Stimulated activated CD4-positive, alpha-beta T cell treated with anti-CD3 and anti-CD28 coated beads, Interleukin-4, amount 100 ng/mL, for 48 hours (primary cell): Measurements from ENCODE around the gene RRP9.
"Not testable (repeated sequence)": the region's sequence is repeated elsewhere in the genome, so short reads cannot be mapped to it uniquely, and the experiment has no call there.

Source experiments
- DNase-seq, 2 donors: peaks; one replicate each; pipeline ENCODE4 v3.0.0-alpha.2; 2020; ENCODE audit warnings: low read depth in 2 of 2

Gene RRP9, protein sequence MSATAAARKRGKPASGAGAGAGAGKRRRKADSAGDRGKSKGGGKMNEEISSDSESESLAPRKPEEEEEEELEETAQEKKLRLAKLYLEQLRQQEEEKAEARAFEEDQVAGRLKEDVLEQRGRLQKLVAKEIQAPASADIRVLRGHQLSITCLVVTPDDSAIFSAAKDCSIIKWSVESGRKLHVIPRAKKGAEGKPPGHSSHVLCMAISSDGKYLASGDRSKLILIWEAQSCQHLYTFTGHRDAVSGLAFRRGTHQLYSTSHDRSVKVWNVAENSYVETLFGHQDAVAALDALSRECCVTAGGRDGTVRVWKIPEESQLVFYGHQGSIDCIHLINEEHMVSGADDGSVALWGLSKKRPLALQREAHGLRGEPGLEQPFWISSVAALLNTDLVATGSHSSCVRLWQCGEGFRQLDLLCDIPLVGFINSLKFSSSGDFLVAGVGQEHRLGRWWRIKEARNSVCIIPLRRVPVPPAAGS

DNA sequence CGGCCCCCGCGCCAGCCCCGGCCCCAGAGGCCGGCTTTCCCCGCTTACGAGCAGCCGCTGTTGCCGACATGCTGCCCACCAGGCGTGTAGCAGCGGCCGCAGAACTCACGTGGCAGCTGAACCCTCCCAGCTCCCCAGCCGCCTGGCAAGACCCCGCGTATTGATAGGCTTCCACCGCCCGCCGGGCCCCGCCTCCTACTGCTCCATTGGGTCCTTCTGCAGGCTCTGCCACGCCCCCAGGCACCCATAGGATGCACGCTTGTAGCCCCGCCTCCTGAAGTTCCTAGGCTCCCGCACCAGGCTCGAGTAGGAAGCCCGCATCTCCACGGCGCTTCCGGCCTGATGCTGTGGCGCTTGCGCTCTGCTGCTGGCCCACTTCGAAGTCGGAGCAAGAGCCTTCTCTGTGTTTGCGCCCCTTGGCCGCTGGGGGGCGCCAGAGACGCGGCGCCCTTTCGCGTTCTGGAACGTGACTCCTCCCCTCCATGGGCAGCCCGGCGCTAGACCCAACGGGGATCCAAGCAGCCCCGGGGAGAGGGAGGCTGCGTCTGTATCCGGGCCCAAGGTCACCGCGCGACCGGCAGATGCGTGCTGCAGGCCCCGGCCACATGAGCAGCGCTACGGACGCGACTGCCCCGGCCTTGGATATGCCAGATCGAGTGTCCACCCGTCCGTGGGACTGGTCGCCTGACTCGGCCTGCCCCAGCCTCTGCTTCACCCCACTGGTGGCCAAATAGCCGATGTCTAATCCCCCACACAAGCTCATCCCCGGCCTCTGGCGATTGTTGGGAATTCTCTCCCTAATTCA is at the start of gene RRP9, which contains the start of gene PARP3:
Gene RRP9, minus strand, starts transcription at position 107 of the 805 bp plus-strand sequence. Its CDS starts 37 bp downstream, at position 70.
Gene PARP3, plus strand, starts transcription at position 566 of the 805 bp plus-strand sequence. CDS start 993 bp downstream, outside the sequence.
- DNase-seq = peak; percentile 99 to 100

DNA sequence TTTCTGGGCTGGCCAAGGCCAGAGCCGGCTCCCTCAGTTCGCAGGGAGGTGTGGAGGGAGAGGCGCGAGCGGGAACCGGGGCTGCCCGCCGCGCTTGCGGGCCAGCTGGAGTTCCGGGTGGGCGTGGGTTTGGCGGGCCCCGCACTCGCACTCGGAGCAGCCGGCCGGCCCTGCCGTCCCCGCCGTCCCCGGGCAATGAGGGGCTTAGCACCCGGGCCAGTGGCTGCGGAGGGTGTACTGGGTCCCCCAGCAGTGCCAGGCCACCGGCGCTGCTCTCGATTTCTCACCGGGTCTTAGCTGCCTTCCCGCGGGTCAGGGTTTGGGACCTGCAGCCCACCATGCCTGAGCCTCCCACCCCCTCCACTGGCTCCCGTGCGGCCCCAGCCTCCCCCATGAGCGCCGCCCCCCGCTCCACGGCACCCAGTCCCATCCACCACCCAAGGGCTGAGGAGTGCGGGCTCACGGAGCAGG is 48.8 kb upstream of the RRP9 start:
- DNase-seq = not testable (repeated sequence)

DNA sequence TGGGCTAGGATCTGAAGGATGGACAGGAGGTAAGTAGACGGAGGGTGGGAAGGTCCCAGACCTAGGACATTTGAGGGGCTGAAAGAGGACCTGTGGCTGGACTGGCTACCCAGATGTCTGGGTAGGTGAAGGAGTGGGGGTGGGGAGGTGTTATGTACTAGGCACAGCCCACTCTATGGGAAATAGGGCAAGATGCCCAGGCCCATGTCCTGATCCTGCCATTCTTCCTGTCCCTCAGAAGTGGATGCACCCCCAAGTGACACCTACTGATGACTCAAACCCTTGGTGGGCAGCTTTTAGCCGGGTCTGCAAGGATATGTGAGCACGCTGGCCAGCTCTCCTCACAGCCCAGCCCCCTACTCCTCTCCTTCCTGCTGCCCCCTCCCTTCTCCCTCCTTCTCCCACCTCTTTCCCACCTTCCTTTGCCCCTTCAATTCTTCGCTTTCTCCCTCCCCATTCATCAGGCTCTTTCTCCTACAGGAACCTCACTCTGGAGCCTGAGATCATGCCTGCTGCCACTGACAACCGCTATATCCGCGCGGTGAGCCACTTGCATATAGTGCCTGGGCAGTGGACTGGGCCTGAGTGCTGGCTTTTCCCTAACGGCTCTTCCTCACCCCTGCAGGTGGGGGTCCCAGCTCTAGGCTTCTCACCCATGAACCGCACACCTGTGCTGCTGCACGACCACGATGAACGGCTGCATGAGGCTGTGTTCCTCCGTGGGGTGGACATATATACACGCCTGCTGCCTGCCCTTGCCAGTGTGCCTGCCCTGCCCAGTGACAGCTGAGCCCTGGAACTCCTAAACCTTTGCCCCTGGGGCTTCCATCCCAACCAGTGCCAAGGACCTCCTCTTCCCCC is 46.8 kb upstream of the RRP9 start:
- DNase-seq = no peak

DNA sequence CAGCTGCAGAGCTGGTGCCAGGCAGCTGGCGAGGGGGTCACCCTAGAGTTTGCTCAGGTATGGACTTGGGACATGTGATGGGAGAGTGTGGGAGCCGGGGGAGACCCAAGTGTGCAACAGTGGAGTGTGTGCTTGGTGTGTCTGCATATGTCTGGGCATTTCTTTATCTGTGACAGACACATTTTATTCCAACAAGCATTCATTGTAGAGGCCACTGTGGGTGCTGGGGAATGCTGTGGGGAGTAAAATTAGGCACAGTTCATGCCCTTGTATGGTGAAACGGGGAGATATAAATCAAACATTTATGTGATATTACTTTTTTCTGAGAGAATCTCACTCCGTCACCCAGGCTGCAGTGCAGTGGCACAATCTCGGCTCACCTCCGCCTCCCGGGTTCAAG is 45.9 kb upstream of the RRP9 start:
- DNase-seq = no peak

DNA sequence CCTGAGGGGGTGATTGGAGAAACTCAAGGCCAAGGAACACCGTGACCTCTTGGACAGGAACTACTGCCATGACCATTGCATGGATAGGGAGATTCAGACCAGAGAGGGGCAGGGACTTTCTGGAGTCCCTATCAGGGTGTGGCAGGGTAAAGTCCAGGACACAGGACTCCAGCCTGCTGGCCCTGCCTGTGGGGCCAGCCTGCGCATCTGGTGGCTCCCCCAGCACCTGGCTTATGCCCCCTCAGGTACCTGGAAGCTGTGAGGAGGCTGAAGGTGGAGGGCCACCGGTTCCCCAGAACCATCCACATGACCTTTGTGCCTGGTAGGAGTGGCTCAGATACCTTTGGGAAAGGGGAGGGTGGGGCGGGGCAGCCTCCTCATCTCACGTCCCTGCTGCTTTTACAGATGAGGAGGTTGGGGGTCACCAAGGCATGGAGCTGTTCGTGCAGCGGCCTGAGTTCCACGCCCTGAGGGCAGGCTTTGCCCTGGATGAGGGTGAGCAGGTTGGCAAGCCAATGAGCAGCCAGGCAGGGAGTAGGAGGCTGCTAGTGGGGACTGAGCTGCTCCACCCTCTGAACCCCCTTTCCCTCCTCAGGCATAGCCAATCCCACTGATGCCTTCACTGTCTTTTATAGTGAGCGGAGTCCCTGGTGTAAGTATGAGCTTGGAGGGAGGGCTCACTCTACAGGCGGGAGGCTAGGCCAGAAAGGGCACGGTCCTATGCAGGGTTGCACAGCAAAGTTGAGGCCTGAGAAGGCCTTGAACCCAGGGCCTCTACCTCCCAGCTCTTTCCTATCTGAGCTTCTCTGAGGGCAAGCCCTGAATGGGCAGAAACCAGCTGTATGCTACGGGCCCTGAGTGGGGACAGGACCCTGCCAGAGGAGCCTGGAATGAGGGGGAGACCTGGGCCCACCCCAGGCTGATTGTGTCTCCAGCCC is 44.6 kb upstream of the RRP9 start:
- no peak for DNase-seq

DNA sequence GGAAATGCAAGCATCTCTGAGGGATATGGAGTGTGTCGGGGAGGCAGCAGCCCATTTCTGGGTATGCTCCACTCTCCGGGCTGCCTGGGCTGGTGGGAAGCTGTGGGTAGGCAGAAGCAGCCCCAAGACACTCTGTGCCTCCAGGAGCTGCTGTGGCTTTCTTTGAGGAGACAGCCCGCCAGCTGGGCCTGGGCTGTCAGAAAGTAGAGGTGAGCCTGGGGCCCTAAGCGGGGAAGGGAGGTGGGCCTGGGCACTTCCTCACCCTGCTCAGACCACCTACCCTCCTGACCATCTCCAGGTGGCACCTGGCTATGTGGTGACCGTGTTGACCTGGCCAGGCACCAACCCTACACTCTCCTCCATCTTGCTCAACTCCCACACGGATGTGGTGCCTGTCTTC is 43.4 kb upstream of the RRP9 start:
- no peak for DNase-seq

DNA sequence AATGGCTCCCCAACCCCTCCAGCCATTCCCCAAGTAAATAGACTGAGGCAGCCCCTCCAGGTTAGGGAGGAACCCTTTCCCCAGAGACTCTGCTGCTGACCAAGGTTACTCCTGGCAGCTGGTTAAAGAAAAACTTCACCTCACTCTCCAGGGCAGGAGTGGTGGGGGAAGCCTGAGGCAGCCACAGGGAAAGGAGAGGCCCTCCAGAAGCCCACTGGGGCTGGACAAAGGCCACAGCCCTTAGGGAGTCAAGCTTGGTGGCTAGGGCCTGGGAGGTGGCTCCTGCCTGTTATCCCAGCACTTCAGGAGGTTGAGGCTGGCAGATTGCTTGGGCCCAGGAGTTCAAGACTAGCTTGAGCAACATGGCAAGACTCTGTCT is 42.6 kb upstream of the RRP9 start:
- DNase-seq = no peak

DNA sequence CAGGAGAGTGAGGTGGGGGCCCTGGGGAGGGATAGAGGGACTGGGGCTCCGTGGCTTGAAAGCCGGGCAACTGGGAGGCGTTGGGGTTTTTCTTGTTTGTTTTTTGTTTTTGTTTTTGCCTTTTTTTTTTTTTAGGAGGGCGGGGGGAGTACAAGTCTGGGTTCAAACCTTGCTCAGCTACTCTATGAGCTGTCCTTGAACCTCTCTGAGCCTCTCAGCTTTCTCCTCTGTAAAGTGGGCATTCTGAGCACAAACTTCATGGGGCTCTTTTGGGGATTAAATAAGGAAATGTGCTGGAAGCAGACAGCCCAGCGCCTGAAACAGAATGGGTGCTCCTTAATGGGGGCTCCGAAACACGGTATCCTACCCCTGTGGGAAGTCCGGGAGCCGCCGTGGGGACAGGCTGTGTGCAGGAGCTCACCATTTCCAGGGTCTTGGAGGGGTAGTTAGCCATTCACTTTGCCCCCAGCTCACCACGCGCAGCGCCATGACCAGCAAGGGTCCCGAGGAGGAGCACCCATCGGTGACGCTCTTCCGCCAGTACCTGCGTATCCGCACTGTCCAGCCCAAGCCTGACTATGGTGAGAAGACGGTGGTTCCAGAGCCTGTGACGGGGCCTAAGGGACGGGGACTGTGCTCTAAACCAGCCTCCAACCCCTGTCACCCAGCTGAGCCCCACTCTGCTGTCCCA is 42.0 kb upstream of the RRP9 start:
- no peak for DNase-seq

DNA sequence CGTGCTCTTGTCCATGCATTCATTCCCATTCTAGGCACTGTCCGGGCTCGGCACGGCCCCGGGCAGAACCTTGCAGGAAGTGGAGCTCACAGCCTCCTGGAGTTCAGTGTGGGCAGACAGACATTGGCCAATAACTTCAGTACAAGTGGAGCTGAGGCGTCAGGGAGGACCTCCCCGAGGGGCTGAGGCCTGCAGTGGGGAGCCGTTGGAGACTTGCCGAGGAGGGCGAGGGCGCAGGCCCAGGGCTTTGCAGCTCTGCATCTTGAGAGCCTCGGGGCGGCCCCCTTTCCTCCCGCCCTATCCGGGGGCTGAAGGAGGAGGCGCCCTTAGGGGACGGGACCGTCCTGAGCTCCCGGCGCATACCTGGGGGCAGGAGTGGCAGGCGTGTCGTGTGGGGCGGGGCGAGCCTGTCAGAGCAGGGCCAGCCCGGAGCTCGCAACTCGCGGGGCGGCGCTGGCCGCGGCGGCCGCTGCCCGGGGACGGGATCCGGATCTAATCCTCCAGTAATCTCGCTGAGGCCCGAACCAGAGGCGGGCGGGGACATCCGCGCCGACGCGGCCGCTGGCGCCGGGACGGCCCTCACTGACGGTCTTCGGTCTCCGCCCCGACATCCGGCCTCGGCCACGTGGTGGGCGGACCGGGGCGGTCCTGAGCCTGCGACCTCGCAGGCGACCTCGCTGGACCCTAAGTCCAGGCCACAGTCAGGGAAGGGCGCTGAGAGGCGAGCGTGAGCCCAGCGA is 41.3 kb upstream of the RRP9 start, which contains the start of gene ACY1:
Gene ACY1, plus strand, starts transcription at position 698 of the 740 bp plus-strand sequence. CDS start 530 bp downstream, outside the sequence.
- DNase-seq = peak; percentile 65 to 75

DNA sequence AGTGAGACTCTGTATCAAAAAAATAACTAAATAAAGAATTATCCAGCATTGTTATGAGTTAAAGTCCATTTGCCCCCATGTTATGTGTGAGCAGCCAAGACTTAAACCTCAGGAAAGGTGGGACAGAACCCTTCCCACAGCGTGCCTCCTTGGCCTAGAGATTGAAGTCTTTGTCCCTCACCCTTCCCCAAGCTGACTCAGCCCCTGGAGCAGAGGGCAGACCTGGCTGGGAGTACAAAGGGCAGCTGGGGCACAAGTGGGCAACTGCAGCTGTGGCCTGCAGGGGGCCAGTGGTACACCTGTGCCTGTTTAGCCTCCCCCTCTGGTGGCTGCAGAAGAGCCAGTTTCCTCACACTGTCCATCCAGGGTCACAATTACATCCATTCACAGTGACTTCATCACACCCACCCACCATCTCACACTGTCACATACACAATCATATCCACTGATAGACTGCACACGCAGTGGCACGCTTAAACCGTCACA is 40.7 kb upstream of the RRP9 start:
- no peak for DNase-seq

DNA sequence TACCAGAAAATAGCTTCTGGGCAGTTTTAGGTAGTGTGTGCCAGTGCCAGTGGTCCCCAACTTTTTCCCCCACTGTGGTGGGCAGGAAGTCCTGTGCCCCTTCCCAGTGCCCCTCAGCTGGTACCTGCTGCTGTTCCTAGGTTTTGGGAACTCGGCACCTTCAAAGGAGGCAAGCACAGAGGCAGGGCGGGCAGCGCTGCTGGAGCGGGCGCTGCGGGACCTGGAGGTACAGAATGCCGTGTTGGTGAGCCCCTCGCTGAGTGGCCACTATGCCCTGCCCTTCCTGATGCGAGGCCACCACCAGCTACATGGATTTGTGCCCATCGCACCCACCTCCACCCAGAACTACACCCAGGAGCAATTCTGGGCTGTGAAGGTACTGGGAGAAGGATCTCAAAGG is 38.5 kb upstream of the RRP9 start:
- no peak for DNase-seq

DNA sequence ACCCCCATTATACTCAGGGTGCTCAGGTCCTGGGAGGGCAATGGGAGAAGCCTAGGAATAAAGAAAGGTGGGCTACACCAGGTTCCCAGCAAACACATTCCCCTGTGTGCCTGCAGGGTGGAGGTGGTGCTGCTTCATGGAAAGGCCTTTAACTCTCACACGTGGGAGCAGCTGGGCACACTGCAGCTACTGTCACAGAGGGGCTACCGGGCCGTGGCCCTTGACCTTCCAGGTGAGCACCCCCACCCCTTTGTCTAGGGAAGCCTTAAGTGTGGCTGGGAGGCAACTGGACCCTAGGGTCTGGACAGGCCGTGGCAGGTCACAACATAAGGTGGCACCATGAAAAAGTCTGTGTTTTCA is 36.4 kb upstream of the RRP9 start:
- DNase-seq = no peak

DNA sequence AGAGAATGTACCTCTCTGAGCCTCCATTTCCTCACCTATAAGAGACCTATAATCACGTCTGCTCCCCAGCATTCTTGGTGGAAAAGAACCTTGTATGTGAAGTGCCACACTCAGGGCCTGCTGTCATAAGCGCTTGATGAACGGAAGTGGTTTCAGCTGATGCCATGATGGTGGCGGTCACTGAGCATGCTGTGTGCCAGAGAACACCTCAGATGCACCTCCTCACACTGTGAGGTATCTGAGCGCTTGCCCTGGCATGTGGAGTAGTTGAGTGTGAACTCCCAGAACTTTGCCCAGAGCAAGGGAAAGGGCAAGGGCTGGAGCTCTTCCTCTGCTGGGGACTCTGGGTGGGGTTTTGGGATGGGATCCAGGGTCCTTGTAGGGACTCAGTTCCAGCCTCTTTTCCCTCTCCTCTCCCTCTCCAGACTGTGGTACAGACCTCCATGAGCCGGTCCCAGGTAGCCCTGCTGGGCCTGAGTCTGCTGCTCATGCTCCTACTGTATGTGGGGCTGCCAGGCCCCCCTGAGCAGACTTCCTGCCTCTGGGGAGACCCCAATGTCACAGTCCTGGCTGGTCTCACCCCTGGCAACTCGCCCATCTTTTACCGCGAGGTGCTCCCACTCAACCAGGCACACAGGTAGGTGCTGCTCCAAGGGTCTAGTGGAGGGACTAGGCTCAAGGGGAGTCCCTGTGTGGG is 35.9 kb upstream of the RRP9 start:
- no peak for DNase-seq

DNA sequence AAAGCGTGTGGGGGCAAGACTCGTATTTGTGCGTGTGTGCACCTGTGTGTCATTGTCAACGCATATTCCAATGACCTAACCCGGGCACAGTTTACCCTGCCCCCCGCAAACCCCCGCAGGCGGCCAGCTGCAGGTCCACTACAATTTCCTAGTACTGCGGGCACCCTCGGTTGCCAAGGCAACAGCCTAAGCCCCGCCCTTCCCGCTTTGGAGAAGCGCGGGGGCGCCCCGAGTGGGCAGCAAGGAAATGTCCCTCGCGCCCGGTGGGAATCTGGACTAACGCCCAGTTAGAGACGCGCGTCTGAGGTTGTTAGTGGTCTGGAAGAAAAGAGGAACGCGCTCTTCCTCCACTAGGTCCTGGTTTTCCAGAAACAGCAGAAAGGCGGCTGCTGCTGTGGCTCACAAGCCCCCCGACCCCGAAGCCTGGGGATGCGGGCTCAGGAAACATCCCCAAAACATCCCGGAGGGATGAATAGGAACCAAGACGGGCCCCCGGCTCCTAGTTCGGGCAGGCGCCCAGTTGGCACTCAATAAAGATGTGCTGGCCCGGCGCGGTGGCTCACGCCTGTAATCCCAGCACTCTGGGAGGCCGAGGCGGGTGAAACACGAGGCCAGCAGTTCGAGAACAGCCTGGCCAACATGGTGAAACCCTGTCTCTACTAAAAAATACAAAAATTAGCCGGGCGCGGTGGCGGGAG is 34.3 kb upstream of the RRP9 start:
- DNase-seq = no peak

DNA sequence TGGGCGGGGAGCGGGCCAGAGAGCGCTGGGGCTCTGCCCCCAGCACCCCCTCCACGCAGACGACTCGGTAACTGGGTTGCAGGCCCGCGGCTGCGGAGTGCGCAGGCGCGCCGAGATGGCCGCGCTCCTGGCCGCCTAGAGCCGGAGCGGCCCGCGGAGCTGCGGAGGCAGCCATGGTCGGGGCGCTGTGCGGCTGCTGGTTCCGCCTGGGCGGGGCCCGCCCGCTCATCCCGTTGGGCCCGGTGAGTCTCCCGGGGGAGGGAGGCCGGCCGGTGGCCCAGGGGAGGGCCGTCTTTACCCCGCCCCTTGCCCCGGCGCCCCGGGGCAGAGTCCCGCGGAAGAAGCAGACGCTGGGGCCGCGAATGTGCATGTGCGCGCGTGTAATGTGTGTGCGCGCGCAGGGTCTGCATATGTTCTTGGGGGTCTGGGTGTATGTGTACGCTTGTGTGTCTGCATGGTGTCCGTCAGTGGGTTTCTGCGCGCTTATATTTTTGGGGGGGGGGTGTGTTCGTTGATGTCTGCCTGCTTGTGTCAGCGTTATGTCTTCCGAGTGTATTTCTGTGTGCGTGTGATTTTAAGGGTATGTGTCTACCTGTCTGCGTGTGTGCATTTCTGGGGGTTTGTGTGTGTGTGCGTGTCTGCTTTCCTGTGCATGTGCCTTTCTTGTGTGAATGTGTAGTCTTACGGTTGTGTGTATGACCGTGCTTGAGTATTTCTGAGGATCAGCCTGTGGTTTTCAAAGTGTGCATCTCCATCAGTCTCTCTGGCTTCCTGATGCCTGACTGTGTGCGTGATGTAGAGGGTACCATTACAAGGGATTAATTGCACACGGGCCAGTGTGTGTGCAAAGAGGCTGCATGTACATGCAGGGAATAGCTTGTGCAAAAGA is 33.5 kb upstream of the RRP9 start, which contains the start of gene ABHD14A:
Gene ABHD14A, plus strand, starts transcription at position 102 of the 889 bp plus-strand sequence. Its CDS starts 72 bp downstream, at position 174.
- DNase-seq = peak; percentile 47 to 60

DNA sequence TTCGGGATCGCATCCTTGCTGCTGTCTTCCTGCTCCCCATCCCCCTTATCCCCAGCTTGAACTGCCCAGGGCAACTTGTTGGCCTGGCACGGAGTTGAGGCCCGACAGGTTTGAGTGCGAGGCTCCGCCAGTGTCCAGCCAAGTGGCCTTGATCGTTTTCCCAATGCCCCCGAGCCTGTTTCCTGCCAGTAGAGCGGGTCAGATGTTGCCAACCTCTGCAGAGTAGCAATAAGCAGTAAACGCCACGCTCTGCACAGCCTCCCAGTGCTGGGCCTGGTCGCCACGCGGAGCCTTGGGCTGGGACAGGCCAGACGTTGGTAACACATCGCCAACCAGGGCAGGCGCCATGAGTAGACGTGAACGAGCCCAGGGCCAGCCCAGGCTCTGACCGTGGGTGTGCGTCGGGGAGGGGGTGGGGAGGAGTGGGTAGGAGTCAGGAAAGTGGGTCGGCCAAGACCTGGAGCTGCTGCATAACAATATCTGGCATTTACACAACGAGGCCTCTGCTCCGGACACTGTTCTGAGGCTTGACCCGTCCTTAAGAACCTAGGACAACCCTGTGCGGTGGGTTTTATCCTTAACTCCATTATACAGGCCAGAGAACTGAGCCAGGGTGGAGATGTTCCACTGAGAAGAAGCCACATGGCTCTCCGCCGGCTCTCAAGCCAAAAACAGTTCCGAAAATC is 32.7 kb upstream of the RRP9 start:
- no peak for DNase-seq
